BE2C (cell line): ENCODE data around the gene HS1BP3.
A peak's percentile ranks its signal among the peaks of the same experiment; 100 is the strongest.

ENCODE experiments used
- DNase-seq: peaks from one replicate; pipeline ENCODE4 v3.0.0-alpha.2; 2020
- H3K27me3 ChIP-seq: fragments of 250-450 bp; sonication (Bioruptor Pico); 2 replicates; pipeline ENCODE4 v1.5.1; 2020; ENCODE audit warnings: mild to moderate bottlenecking
- H3K36me3 ChIP-seq: fragments of 250-450 bp; sonication (Bioruptor Pico); 2 replicates; pipeline ENCODE4 v1.5.1; 2020; ENCODE audit warnings: mild to moderate bottlenecking
- H3K4me1 ChIP-seq: fragments of 250-450 bp; sonication (Bioruptor Pico); 2 replicates; pipeline ENCODE4 v1.5.1; 2020
- H3K4me3 ChIP-seq: 2 replicates; pipeline ENCODE4 v1.5.1; 2011; ENCODE audit warnings: low read depth, low read length
- H3K9me3 ChIP-seq: fragments of 250-450 bp; sonication (Bioruptor Pico); 2 replicates; pipeline ENCODE4 v1.5.1; 2020
- TF ChIP-seq, protein P1 (sequence below): IDR thresholded peaks from 2 replicates; pipeline ENCODE4 v1.5.1; 2012; ENCODE audit warnings: mild to moderate bottlenecking, low read depth, low read length

Gene HS1BP3

DNA sequence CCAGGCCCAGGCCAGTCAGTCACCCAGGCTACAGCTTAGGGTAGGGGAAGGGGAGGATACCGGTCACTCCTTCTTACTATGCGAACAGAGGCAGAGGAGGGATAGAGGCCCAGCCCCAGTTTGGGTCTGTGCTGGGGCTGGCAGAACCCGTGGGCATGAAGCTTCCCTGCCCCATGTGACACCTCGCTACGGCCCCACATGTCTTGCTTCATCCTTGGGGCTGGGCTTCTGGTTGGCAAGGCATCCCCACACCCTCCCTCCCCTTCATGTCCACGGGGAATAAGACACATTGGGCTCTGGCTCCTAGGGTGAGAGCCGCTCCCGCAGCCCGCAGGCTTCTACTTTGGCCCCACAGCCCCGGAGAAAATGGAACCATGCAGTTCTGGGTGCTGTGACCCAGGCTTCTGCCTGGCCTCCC lies 32.4 kb downstream of the HS1BP3 start:
- DNase-seq: peak; percentile 24
- no peak overlapping the region for H3K4me3 ChIP-seq
- no peaks in the 10 kb centered on the region for H3K9me3 ChIP-seq
- TF ChIP-seq, protein P1, sequence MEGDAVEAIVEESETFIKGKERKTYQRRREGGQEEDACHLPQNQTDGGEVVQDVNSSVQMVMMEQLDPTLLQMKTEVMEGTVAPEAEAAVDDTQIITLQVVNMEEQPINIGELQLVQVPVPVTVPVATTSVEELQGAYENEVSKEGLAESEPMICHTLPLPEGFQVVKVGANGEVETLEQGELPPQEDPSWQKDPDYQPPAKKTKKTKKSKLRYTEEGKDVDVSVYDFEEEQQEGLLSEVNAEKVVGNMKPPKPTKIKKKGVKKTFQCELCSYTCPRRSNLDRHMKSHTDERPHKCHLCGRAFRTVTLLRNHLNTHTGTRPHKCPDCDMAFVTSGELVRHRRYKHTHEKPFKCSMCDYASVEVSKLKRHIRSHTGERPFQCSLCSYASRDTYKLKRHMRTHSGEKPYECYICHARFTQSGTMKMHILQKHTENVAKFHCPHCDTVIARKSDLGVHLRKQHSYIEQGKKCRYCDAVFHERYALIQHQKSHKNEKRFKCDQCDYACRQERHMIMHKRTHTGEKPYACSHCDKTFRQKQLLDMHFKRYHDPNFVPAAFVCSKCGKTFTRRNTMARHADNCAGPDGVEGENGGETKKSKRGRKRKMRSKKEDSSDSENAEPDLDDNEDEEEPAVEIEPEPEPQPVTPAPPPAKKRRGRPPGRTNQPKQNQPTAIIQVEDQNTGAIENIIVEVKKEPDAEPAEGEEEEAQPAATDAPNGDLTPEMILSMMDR: no peak
- peaks cover 49% of the 10 kb centered on the region for H3K4me1 ChIP-seq
- H3K27me3 ChIP-seq: no peaks in the 10 kb centered on the region
- H3K36me3 ChIP-seq: no peaks in the 10 kb centered on the region; the same call in 1 of the 2 replicates

DNA sequence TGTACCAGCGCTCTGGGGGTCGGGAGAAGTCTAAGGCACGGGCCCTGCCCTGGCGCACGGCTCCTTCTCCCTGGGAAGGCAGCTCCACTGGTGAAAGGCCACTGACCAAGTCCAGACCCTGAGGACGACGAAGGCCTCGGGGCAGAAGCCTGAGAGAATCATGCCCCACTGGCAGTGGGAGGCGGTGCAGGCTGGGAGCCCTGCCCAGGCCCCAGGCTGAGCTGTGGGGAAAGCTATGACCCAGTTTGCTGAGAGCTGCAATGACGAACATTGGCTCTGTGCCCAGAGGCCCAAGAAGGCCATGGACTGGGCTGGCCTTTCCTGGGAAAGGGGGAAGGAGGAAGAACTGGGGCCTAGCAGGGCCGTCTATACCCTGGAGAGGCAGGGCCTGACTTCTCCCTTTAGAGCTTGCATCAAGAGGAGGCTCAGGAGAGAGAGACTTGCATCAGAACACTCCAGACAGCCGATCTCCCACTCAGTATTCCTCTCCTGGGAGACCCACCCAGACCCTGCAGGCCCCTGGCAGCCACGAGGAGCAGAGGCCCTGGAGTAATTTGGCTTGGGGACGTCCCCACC lies 32.9 kb downstream of the HS1BP3 start:
- Histone ChIP-seq H3K4me1 (peaks cover 49% of the 10 kb centered on the region), H3K27me3 (no peaks in the 10 kb centered on the region), H3K36me3 (no peaks in the 10 kb centered on the region; the same call in 1 of the 2 replicates), H3K9me3 (no peaks in the 10 kb centered on the region), H3K4me3 (no peak overlapping the region)
- DNase-seq: peak; percentile 84
- TF ChIP-seq, protein P1: peak; percentile 42

DNA sequence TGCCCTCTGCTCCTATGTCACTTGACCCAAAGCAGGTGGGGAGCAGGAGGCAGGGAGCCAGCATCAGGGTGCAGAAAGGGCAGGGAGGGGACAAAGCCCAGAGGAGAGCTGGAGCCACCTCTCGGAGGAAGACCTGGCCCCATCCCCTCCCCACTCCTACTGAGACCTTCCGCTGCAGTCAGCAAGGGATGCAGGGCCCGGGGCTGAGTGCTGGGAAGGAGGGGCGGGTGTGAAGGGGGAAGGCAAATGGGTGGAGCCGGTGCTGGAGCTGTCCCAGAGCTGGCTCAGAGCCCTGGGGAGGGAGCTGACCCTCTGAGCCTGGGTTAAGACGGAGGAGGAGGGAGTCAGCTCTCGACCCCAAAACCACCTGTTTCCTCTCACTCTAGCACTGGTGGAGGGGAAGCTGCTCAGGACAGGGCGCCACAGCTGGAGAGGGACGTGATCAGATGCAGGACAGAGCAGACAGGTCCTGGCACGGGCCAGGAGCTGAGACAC lies 33.8 kb downstream of the HS1BP3 start:
- Histone ChIP-seq H3K9me3 (no peaks in the 10 kb centered on the region), H3K4me3 (no peak overlapping the region)
- DNase-seq: peak; percentile 63

DNA sequence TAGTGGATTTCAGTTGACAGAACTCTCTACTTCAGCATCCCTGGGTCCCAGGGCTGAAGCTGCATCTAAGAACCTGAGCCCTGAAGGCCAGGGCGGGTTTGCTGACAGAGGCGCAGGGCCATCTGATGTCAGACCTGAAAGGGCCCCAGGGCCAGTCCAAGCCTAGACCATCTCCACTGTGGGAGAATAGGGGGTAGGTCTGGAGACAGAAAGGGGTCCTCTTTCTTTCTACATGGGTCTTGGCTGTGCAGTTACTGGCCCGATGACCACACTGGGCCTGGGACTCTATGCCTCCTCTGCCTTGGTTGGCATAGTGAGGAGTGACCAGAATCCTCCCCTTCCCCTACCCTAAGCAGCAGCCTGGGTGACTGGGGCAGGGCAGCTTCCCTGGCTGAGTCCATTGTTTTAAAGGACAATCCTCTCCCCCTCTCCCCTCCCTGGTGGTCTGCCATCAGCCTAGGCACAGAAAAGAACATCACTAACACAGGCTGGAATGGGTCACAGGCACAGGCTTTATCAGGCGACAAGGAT lies 34.5 kb downstream of the HS1BP3 start:
- Histone ChIP-seq H3K36me3 (no peaks in the 10 kb centered on the region), H3K4me1 (peaks cover 47% of the 10 kb centered on the region), H3K4me3 (no peak overlapping the region), H3K9me3 (no peaks in the 10 kb centered on the region), H3K27me3 (no peaks in the 10 kb centered on the region)
- TF ChIP-seq, protein P1: no peak
- DNase-seq: peak; percentile 6

More for the DNA sequence above, 33.8 kb downstream of the HS1BP3 start:
- Histone ChIP-seq H3K27me3 (no peaks in the 10 kb centered on the region), H3K36me3 (no peaks in the 10 kb centered on the region), H3K4me1 (peaks cover 43% of the 10 kb centered on the region)
- TF ChIP-seq, protein P1: no peak

DNA sequence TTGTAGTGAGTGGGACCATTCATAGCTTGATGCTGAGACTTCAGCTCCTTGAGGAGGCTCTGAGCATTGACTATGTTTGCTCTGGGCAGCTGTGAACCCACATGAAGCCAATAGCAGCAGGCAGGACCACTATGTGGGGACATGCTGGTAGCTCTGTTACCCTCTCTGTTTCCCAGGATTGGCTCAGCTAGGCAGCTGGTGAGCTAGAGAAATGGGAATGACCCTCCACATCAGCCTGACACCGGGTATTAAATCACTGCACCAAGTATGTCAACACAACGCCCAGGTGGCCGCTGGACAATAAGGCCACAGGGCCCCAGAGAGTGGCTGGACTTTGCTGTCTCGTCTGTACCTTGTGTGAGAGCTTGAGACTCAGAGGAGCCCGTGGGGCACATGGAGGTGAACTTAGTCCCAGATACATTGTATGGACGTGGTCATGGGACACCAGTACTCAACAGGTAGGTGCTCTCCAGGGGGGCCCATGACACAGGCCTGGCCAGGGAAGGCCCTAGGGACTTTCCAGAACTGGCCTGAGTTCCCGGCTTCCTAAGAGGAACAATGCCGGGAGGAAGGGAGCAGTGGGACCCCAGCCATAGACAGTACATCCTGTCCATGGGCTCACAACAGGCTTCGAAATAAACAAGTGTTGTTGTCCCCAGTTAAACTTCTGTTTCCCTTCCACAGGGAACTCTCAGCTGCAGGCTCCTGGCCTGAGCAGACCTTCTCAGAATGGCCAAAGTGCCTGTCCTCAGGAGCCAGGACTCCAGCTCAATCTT lies 35.2 kb downstream of the HS1BP3 start:
- H3K27me3 ChIP-seq: no peaks in the 10 kb centered on the region
- H3K36me3 ChIP-seq: no peaks in the 10 kb centered on the region
- TF ChIP-seq, protein P1: no peak
- H3K9me3 ChIP-seq: no peaks in the 10 kb centered on the region
- H3K4me1 ChIP-seq: peaks cover 50% of the 10 kb centered on the region
- peak; percentile 4 for DNase-seq
- H3K4me3 ChIP-seq: no peak overlapping the region
